WTC11 (cell line): ENCODE data around the gene RRP7A. TPM values are rescaled to one million over a fixed set of nuclear protein-coding genes. Genes with fewer than 3 reads are reported as not detected.
"Not testable (repeated sequence)": the region's sequence is repeated elsewhere in the genome, so short reads cannot be mapped to it uniquely, and the experiment has no call there.

Experiments
- ATAC-seq: fragments of 200-7000 bp; cut with Tn5 transposase; 2 replicates; pipeline ENCODE4 v1.10.0; 2021; ENCODE audit warnings: mild to moderate bottlenecking, moderate library complexity
- CTCF ChIA-PET: fragments of 300-600 bp; sonication (Branson Sonifier 250); formaldehyde crosslinking; loops from one replicate; lab custom pipeline; 2021; ENCODE audit warnings: antibody characterized with exemption; lab: Charles Lee
- POLR2A ChIA-PET: fragments of 350-600 bp; sonication (Branson Sonifier 250); formaldehyde crosslinking; loops from one replicate; lab custom pipeline; 2021; ENCODE audit warnings: antibody characterized with exemption; lab: Charles Lee
- DNase-seq: peaks from one replicate; pipeline ENCODE4 v3.0.0; 2021; ENCODE audit warnings: low spot score
- H3K27ac Mint-ChIP-seq: 2 replicates; pipeline ENCODE4 v1.8.0; 2021; ENCODE audit warnings: mixed read lengths
- H3K27me3 Mint-ChIP-seq: 2 replicates; pipeline ENCODE4 v1.8.0; 2021; ENCODE audit warnings: low read depth, mild to moderate bottlenecking, moderate library complexity, mixed read lengths
- H3K36me3 Mint-ChIP-seq: 2 replicates; pipeline ENCODE4 v1.8.0; 2021; ENCODE audit warnings: mixed read lengths
- H3K4me1 Mint-ChIP-seq: 2 replicates; pipeline ENCODE4 v1.8.0; 2022; ENCODE audit warnings: mixed read lengths
- H3K4me3 Mint-ChIP-seq: 2 replicates; pipeline ENCODE4 v1.8.0; 2021; ENCODE audit warnings: mild to moderate bottlenecking, moderate library complexity, mixed read lengths
- H3K9me3 Mint-ChIP-seq: 2 replicates; pipeline ENCODE4 v1.8.0; 2021; ENCODE audit warnings: mixed read lengths
- ATF3 ChIP-seq: sonication (generic); formaldehyde crosslinking; conservative IDR thresholded peaks from 2 replicates; pipeline ENCODE4 v1.8.1; 2022; ENCODE audit warnings: mild to moderate bottlenecking, missing genetic modification reagents
- CBFB ChIP-seq: sonication (generic); formaldehyde crosslinking; IDR thresholded peaks from 2 replicates; pipeline ENCODE4 v1.8.1; 2022; ENCODE audit warnings: mild to moderate bottlenecking, low read depth, missing genetic modification reagents
- E2F5 ChIP-seq: sonication (generic); formaldehyde crosslinking; IDR thresholded peaks from 2 replicates; pipeline ENCODE4 v1.8.1; 2022; ENCODE audit warnings: mild to moderate bottlenecking, moderate library complexity, missing genetic modification reagents
- FOXK1 ChIP-seq: sonication (generic); formaldehyde crosslinking; IDR thresholded peaks from 2 replicates; pipeline ENCODE4 v1.8.0; 2022; ENCODE audit warnings: mild to moderate bottlenecking, moderate library complexity, missing genetic modification reagents
- FOXP1 ChIP-seq: sonication (generic); formaldehyde crosslinking; IDR thresholded peaks from 2 replicates; pipeline ENCODE4 v1.8.0; 2022; ENCODE audit warnings: missing genetic modification reagents, mild to moderate bottlenecking, moderate library complexity, borderline replicate concordance
- IRF1 ChIP-seq: sonication (generic); formaldehyde crosslinking; IDR thresholded peaks from 2 replicates; pipeline ENCODE4 v1.8.0; 2023; ENCODE audit warnings: missing genetic modification reagents
- JAZF1 ChIP-seq: fragments of 250-450 bp; sonication (Bioruptor Pico); IDR thresholded peaks from 2 replicates; pipeline ENCODE4 v1.9.0; 2021; ENCODE audit warnings: moderate library complexity, mild to moderate bottlenecking, inconsistent platforms
- MLX ChIP-seq: sonication (generic); formaldehyde crosslinking; IDR thresholded peaks from 2 replicates; pipeline ENCODE4 v1.8.1; 2023; ENCODE audit warnings: mild to moderate bottlenecking, missing genetic modification reagents, moderate library complexity
- NFE2L1 ChIP-seq: sonication (generic); formaldehyde crosslinking; IDR thresholded peaks from 2 replicates; pipeline ENCODE4 v1.8.1; 2023; ENCODE audit warnings: missing genetic modification reagents
- PREB ChIP-seq: sonication (generic); formaldehyde crosslinking; IDR thresholded peaks from 2 replicates; pipeline ENCODE4 v1.8.1; 2022; ENCODE audit warnings: mild to moderate bottlenecking, missing genetic modification reagents, moderate library complexity, borderline replicate concordance
- SMAD3 ChIP-seq: sonication (generic); formaldehyde crosslinking; IDR thresholded peaks from 2 replicates; pipeline ENCODE4 v1.8.0; 2022; ENCODE audit warnings: missing genetic modification reagents, mild to moderate bottlenecking, borderline replicate concordance
- SP1 ChIP-seq: sonication (generic); formaldehyde crosslinking; conservative IDR thresholded peaks from 2 replicates; pipeline ENCODE4 v1.8.1; 2022; ENCODE audit warnings: missing genetic modification reagents
- ZMAT4 ChIP-seq: fragments of 250-450 bp; sonication (Bioruptor Pico); IDR thresholded peaks from 2 replicates; pipeline ENCODE4 v1.9.0; 2021; ENCODE audit warnings: mild to moderate bottlenecking
- total RNA-seq: library from RNA; stranded (reverse); gene quantifications from 3 replicates; pipeline ENCODE4 v1.2.3, GENCODE V29; 2021
- TF ChIP-seq, protein P1 (sequence below): sonication (generic); formaldehyde crosslinking; IDR thresholded peaks from 2 replicates; pipeline ENCODE4 v1.8.1; 2023; ENCODE audit warnings: mild to moderate bottlenecking, missing genetic modification reagents
- TF ChIP-seq, protein P2 (sequence below): sonication (generic); formaldehyde crosslinking; IDR thresholded peaks from 2 replicates; pipeline ENCODE4 v1.8.1; 2022; ENCODE audit warnings: low read depth, missing genetic modification reagents, borderline replicate concordance

The RRP7A gene
- total RNA-seq, 1 experiment from 2014 or later = 95.0 TPM

DNA sequence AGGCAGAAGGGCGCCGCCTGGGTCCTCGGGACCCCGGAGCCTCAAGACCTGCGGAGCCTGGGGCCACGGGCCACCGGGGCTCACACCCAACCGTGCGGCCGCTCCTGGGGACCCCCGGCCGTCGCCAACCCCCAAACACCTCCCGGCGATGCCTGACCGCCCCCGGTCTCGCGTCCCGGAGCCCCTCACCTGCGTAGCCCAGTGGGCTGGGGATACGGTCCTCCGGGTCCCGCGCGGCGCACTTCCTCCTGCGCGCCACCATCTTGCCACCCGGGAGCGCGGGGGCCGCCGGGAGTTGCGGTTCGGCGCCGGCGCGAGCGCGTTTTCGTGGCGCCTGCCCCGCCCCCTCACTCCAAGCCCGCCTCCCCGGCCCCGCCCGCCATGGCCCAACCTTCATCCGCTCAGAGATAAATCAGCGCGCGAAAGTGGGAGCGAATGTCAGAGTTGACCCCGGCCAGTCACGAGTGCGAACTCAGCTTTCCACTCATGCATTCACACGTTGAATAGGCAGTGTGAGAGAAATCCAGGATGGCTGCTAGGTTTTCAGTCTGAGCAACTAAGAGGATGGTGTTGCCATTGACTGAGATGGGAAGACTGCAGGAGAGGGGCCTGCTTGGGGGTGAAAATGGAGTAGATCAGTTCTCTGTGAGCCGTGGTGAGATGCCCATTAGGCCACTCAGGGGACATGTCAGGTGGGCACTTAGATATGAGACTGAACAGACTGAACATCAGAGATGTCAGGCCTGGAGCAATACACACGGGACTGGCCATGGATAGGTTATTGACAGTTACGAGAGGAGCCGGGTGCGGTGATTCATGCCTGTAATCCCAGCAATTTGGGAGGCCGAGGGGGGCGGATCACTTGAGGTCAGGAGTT is at the start of gene RRP7A (continued):
- TF ChIP-seq, protein P1, sequence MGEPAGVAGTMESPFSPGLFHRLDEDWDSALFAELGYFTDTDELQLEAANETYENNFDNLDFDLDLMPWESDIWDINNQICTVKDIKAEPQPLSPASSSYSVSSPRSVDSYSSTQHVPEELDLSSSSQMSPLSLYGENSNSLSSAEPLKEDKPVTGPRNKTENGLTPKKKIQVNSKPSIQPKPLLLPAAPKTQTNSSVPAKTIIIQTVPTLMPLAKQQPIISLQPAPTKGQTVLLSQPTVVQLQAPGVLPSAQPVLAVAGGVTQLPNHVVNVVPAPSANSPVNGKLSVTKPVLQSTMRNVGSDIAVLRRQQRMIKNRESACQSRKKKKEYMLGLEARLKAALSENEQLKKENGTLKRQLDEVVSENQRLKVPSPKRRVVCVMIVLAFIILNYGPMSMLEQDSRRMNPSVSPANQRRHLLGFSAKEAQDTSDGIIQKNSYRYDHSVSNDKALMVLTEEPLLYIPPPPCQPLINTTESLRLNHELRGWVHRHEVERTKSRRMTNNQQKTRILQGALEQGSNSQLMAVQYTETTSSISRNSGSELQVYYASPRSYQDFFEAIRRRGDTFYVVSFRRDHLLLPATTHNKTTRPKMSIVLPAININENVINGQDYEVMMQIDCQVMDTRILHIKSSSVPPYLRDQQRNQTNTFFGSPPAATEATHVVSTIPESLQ (CRISPR knock-in tag) = no peak
- TF ChIP-seq ZMAT4 (CRISPR knock-in tag) (no peak), E2F5 (peak; percentile 85), FOXP1 (CRISPR knock-in tag) (peak; percentile 90), FOXK1 (CRISPR knock-in tag) (peak; percentile 91; the same call in 1 of the 2 replicates), IRF1 (peak; percentile 34; the same call in 1 of the 2 replicates)

- peaks cover 13% of the 10 kb centered on the region for H3K4me1 Mint-ChIP-seq
Observed at GRCh38 chr22:42567950-42568349, 48.4 kb upstream of the RRP7A start.

DNA sequence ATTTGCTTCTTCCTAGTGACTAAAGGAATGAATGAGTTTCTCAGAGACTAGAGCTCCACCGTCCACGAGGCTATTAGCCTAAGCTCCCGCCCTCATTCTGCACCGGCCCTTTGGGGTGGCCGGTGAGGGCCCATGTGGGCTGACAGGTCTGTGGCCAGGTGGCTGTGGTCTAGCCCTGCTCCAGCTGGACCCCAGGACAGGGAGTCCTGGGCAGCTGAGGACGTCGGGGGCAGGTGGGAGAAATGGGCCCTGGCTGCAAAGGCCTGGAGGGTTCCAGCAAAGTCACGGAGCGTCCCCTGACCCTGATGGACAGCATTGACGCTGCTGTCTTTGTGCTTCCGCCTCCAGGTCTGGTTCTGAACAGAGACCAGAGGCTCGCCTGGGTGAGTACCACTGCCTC is 46.4 kb upstream of the RRP7A start:
- Mint-ChIP-seq H3K27me3 (peaks cover 29% of the 10 kb centered on the region), H3K36me3 (peaks cover under 1% of the 10 kb centered on the region; the same call in 1 of the 2 replicates), H3K9me3 (no peaks in the 10 kb centered on the region), H3K4me3 (no peak overlapping the region), H3K27ac (no peak overlapping the region), H3K4me1 (peaks cover 14% of the 10 kb centered on the region)
- ATAC-seq = no peak
- POLR2A ChIA-PET = no interaction called here
- TF ChIP-seq E2F5 = no peak
- no peak for TF ChIP-seq MLX (CRISPR knock-in tag)
- no peak for TF ChIP-seq ATF3 (CRISPR knock-in tag)
- DNase-seq = no peak
- CTCF ChIA-PET = interaction anchor here (0.5 kb wide), 1 partner anchor 302 kb away, joined by 3 read pairs; no protein-coding TSS in a partner anchor

More at GRCh38 chr22:42567950-42568349, 48.4 kb upstream of the RRP7A start:
- H3K4me3 Mint-ChIP-seq, CTCF ChIA-PET, ATAC-seq, H3K36me3 Mint-ChIP-seq, H3K9me3 Mint-ChIP-seq, POLR2A ChIA-PET, DNase-seq, H3K27ac Mint-ChIP-seq: not testable (repeated sequence)
- peaks cover 18% of the 10 kb centered on the region for H3K27me3 Mint-ChIP-seq

- ATAC-seq (no peak), DNase-seq (no peak)
- ChIA-PET POLR2A (no interaction called here), CTCF (no interaction called here)
- H3K9me3 Mint-ChIP-seq = no peaks in the 10 kb centered on the region
- no peaks in the 10 kb centered on the region for H3K36me3 Mint-ChIP-seq
- H3K27me3 Mint-ChIP-seq = peaks cover 41% of the 10 kb centered on the region
- H3K27ac Mint-ChIP-seq = no peak overlapping the region
- H3K4me3 Mint-ChIP-seq = no peak overlapping the region
- H3K4me1 Mint-ChIP-seq = peaks cover 8% of the 10 kb centered on the region
- TF ChIP-seq FOXK1 (CRISPR knock-in tag) = no peak
- TF ChIP-seq CBFB (CRISPR knock-in tag) = no peak
- TF ChIP-seq SP1 (CRISPR knock-in tag) = no peak
- TF ChIP-seq PREB = no peak
- no peak for TF ChIP-seq JAZF1 (CRISPR knock-in tag)
- TF ChIP-seq, protein P2, sequence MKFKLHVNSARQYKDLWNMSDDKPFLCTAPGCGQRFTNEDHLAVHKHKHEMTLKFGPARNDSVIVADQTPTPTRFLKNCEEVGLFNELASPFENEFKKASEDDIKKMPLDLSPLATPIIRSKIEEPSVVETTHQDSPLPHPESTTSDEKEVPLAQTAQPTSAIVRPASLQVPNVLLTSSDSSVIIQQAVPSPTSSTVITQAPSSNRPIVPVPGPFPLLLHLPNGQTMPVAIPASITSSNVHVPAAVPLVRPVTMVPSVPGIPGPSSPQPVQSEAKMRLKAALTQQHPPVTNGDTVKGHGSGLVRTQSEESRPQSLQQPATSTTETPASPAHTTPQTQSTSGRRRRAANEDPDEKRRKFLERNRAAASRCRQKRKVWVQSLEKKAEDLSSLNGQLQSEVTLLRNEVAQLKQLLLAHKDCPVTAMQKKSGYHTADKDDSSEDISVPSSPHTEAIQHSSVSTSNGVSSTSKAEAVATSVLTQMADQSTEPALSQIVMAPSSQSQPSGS (CRISPR knock-in tag) = no peak
- no peak for TF ChIP-seq SMAD3 (CRISPR knock-in tag)
- TF ChIP-seq NFE2L1 (CRISPR knock-in tag) = no peak
Observed at GRCh38 chr22:42564699-42565098, 45.1 kb upstream of the RRP7A start.
